HCT116 (cell line): ENCODE results near the gene ZCCHC24. TPM values are rescaled to one million over a fixed set of nuclear protein-coding genes. Genes with fewer than 3 reads are reported as not detected.

Source experiments
- ATAC-seq: fragments of 200-7000 bp; cut with Tn5 transposase; 2 replicates; pipeline ENCODE4 v1.9.1; 2020; ENCODE audit warnings: mild to moderate bottlenecking, moderate library complexity
- BruUV-seq: library from RNA; stranded (reverse); fragments of 400-500 nt; replicated peaks from 2 replicates; lab custom pipeline; 2021; lab: Mats Ljungman, UMichigan
- CTCF ChIA-PET: fragments of 300-600 bp; sonication (Branson Sonifier 250); formaldehyde crosslinking; loops from one replicate; lab custom pipeline; 2021; ENCODE audit warnings: antibody characterized with exemption; lab: Charles Lee
- POLR2A ChIA-PET: fragments of 300-600, 350-600 bp; sonication (Branson Sonifier 250); formaldehyde crosslinking; loops from one replicate; lab custom pipeline; 2021; ENCODE audit warnings: antibody characterized with exemption; lab: Charles Lee
- RAD21 ChIA-PET, 2 experiments: fragments of 300-600 bp; sonication (Branson Sonifier 250); formaldehyde crosslinking; loops; one replicate each; lab custom pipeline; 2023; ENCODE audit warnings: low total read pairs in 2 of 2; ENCODE audit not compliant: uncharacterized antibody in 2 of 2, unreplicated experiment in 2 of 2, low non-redundant PET in 1 of 2; lab: Charles Lee
- DNase-seq: peaks from one replicate; pipeline ENCODE4 v3.0.0-alpha.2; 2010; ENCODE audit warnings: low read depth, low spot score
- H2AFZ ChIP-seq: fragments of 200-600 bp; shearing (Covaris generic), sonication (generic); 2 replicates; pipeline ENCODE4 v1.6.1; 2017; ENCODE audit warnings: low read depth, mixed run types, mixed read lengths, antibody characterized with exemption, low read length; ENCODE audit not compliant: poor library complexity, severe bottlenecking
- H3K27ac ChIP-seq: 2 replicates; pipeline ENCODE4 v1.5.1; 2012; ENCODE audit warnings: low read depth, low read length
- H3K27me3 ChIP-seq: fragments of 200-600 bp; sonication (generic); 2 replicates; pipeline ENCODE4 v1.6.1; 2016; ENCODE audit warnings: mixed run types, low read length, mixed read lengths; ENCODE audit not compliant: insufficient read depth
- H3K36me3 ChIP-seq, 2 experiments: fragments of 200-500 bp in 1 of 2; fragments of 200-600 bp in 1 of 2; sonication (Bioruptor generic) in 1 of 2; sonication (generic) in 1 of 2; 2 replicates each; pipeline versions ENCODE4 v1.5.1 to v1.6.1; 2014 to 2016; ENCODE audit warnings: low read length in 2 of 2, inconsistent platforms in 1 of 2, mixed read lengths in 1 of 2, mixed run types in 1 of 2; ENCODE audit not compliant: insufficient read depth in 2 of 2, control insufficient read depth in 1 of 2
- H3K4me1 ChIP-seq, 2 experiments: fragments of 200-600 bp in 1 of 2; sonication (generic) in 1 of 2; 2 replicates each; pipeline versions ENCODE4 v1.5.1 to v1.6.1; 2012 to 2017; ENCODE audit warnings: low read length in 2 of 2, inconsistent platforms in 1 of 2, mild to moderate bottlenecking in 1 of 2, mixed read lengths in 1 of 2, mixed run types in 1 of 2, moderate library complexity in 1 of 2; ENCODE audit not compliant: insufficient read depth in 2 of 2, control insufficient read depth in 1 of 2
- H3K4me2 ChIP-seq: fragments of 200-600 bp; sonication (generic); 2 replicates; pipeline ENCODE4 v1.6.1; 2017; ENCODE audit warnings: mixed run types, low read length, mixed read lengths
- H3K4me3 ChIP-seq, 2 experiments: fragments of 200-600 bp in 1 of 2; sonication (generic) in 1 of 2; replicated peaks in 1 of 2; 2 replicates each; pipeline ENCODE4 v1.5.1; 2011 to 2016; ENCODE audit warnings: low read length in 2 of 2, control low read depth in 1 of 2, low read depth in 1 of 2, mild to moderate bottlenecking in 1 of 2, mixed read lengths in 1 of 2, mixed run types in 1 of 2
- H3K79me2 ChIP-seq: fragments of 200-600 bp; sonication (generic); 2 replicates; pipeline ENCODE4 v1.6.1; 2017; ENCODE audit warnings: mild to moderate bottlenecking, mixed run types, low read length, moderate library complexity, mixed read lengths; ENCODE audit not compliant: insufficient read depth
- H3K9ac ChIP-seq: fragments of 200-600 bp; sonication (generic); 2 replicates; pipeline ENCODE4 v1.6.1; 2016; ENCODE audit warnings: low read length, mixed read lengths
- H3K9me2 ChIP-seq: fragments of 200-600 bp; sonication (generic), shearing (Covaris generic); 2 replicates; pipeline ENCODE4 v1.6.1; 2017; ENCODE audit warnings: mixed run types, mild to moderate bottlenecking, moderate library complexity; ENCODE audit not compliant: insufficient read depth
- H3K9me3 ChIP-seq, 2 experiments: fragments of 200-500 bp in 1 of 2; fragments of 200-600 bp in 1 of 2; sonication (Bioruptor generic) in 1 of 2; sonication (generic) in 1 of 2; 2 replicates each; pipeline ENCODE4 v1.6.1; 2014 to 2017; ENCODE audit warnings: low read length in 2 of 2, mixed read lengths in 2 of 2, inconsistent platforms in 1 of 2, low read depth in 1 of 2, mild to moderate bottlenecking in 1 of 2, mixed run types in 1 of 2, moderate library complexity in 1 of 2; ENCODE audit not compliant: control insufficient read depth in 1 of 2, insufficient read depth in 1 of 2
- H4K20me1 ChIP-seq: fragments of 200-600 bp; sonication (generic), shearing (Covaris generic); 2 replicates; pipeline ENCODE4 v1.6.1; 2017; ENCODE audit warnings: mixed run types, mild to moderate bottlenecking, moderate library complexity; ENCODE audit not compliant: insufficient read depth
- EZH2phosphoT487 ChIP-seq: fragments of 200-600 bp; IDR thresholded peaks from 2 replicates; pipeline ENCODE4 v1.6.1; 2018; ENCODE audit warnings: antibody characterized with exemption, borderline replicate concordance
- JUND ChIP-seq: IDR thresholded peaks from 2 replicates; pipeline ENCODE4 v1.6.1; 2012
- RAD21 ChIP-seq: IDR thresholded peaks from 2 replicates; pipeline ENCODE4 v1.6.1; 2012; ENCODE audit warnings: low read depth, mild to moderate bottlenecking
- REST ChIP-seq: IDR thresholded peaks from 2 replicates; pipeline ENCODE4 v1.6.1; 2012; ENCODE audit warnings: low read depth
- intact Hi-C: fragments of 100-400 bp; cut with micrococcal nuclease; formaldehyde crosslinking; loops from 2 replicates; pipeline ENCODE4 v1.10.0; 2022
- total RNA-seq: library from RNA; stranded (reverse); gene quantifications from one replicate; pipeline ENCODE4 v1.2.1, GENCODE V29; 2021; ENCODE audit not compliant: unreplicated experiment

ZCCHC24 gene
- total RNA-seq, 1 experiment from 2014 or later = 7.0 TPM

DNA sequence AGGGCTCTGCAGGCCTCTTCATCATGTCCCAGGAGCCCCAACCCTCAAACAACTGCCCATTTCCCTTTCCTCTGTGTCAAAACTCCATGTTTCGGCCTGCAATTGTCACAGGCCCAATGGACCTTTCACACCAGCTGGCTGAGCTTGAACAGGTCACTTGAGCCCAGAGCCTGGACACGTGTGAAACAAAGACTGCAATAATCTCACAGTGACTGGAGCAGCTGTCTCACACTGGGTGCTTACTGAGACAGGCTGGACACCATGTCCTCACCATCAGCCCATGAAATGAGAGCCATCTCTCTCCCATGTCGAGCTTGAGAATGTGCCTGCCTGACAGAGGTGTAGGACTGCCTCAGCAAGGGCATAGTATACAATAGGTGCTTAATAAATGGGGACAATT, 47.4 kb upstream of the ZCCHC24 start:
- no TSS peak for BruUV-seq
- DNase-seq = no peak
- CTCF ChIA-PET = no interaction called here

More for the DNA sequence above, 47.4 kb upstream of the ZCCHC24 start:
- no peaks in the 10 kb centered on the region for H3K79me2 ChIP-seq
- peaks cover 23 to 29% of the 10 kb centered on the region in 2 experiments for H3K4me1 ChIP-seq
- intact Hi-C loops = loop anchor here (5.0 kb wide), 1 partner anchor 196 kb away; no protein-coding TSS in a partner anchor
- no peak for ATAC-seq
- H3K9me3 ChIP-seq = no peaks in the 10 kb centered on the region
- ChIA-PET POLR2A (no interaction called here), RAD21 (no interaction called here)
- no peak overlapping the region for H3K9ac ChIP-seq
- H2AFZ ChIP-seq = no peak overlapping the region
- no peaks in the 10 kb centered on the region for H3K9me2 ChIP-seq
- no peaks in the 10 kb centered on the region for H4K20me1 ChIP-seq
- no peak overlapping the region for H3K4me3 ChIP-seq
- no peak overlapping the region for H3K4me2 ChIP-seq
- TF ChIP-seq REST (no peak), EZH2phosphoT487 (no peak), RAD21 (no peak), JUND (no peak)
- H3K27me3 ChIP-seq = peaks cover 21% of the 10 kb centered on the region
- H3K36me3 ChIP-seq = no peaks in the 10 kb centered on the region
- no peak overlapping the region for H3K27ac ChIP-seq
